Stomach (tissue), 9 donors: ENCODE data around the gene BCAP31. TPM values are rescaled to one million over a fixed set of nuclear protein-coding genes. Genes with fewer than 3 reads are reported as not detected.
"Not testable (repeated sequence)": the region's sequence is repeated elsewhere in the genome, so short reads cannot be mapped to it uniquely, and the experiment has no call there.

Source experiments
- DNase-seq, 2 donors: peaks; one replicate each; pipeline versions ENCODE4 v3.0.0 to v3.0.0-alpha.2; 2013 to 2019
- H3K27ac ChIP-seq, 5 donors: fragments of 200-600 bp in 4 of 5; sonication (generic) in 4 of 5; one replicate each; pipeline ENCODE4 v1.5.1; 2013 to 2019; ENCODE audit warnings: mild to moderate bottlenecking in 1 of 5, moderate library complexity in 1 of 5
- H3K27me3 ChIP-seq, 3 donors: fragments of 200-600 bp; sonication (generic); one replicate each; pipeline ENCODE4 v1.5.1; 2017 to 2019; ENCODE audit warnings: mixed run types in 1 of 3
- H3K36me3 ChIP-seq, 4 donors: fragments of 200-600 bp; sonication (generic); 1 replicate in 3 of 4; 2 replicates in 1 of 4; pipeline ENCODE4 v1.5.1; 2016 to 2019
- H3K4me1 ChIP-seq, 4 donors: fragments of 200-600 bp; sonication (generic); one replicate each; pipeline ENCODE4 v1.5.1; 2016 to 2019
- H3K4me3 ChIP-seq, 4 donors: fragments of 200-600 bp; sonication (generic) in 3 of 4; one replicate each; pipeline ENCODE4 v1.5.1; 2016 to 2019; ENCODE audit warnings: mild to moderate bottlenecking in 1 of 4
- H3K9me3 ChIP-seq, 4 donors: fragments of 200-600 bp; sonication (generic); one replicate each; pipeline ENCODE4 v1.5.1; 2016 to 2019
- CTCF ChIP-seq, 7 experiments: fragments of 450-650 bp in 4 of 7; fragments of 200-600 bp in 3 of 7; sonication (generic) in 3 of 7; IDR thresholded peaks; one replicate each; pipeline ENCODE4 v1.5.1; 2016 to 2019; ENCODE audit warnings: antibody characterized with exemption in 7 of 7, control low read depth in 2 of 7, mild to moderate bottlenecking in 1 of 7
- EP300 ChIP-seq: sonication (generic); formaldehyde crosslinking; IDR thresholded peaks from one replicate; pipeline ENCODE4 v1.6.1; 2017; ENCODE audit warnings: antibody characterized with exemption
- POLR2A ChIP-seq, 4 donors: fragments of 450-650 bp; IDR thresholded peaks; one replicate each; pipeline ENCODE4 v1.6.1; 2016; ENCODE audit warnings: antibody characterized with exemption in 4 of 4, control low read depth in 2 of 4, mild to moderate bottlenecking in 1 of 4, moderate library complexity in 1 of 4
- POLR2AphosphoS5 ChIP-seq, 3 donors: sonication (generic); formaldehyde crosslinking; IDR thresholded peaks; one replicate each; pipeline ENCODE4 v1.6.1; 2016; ENCODE audit warnings: antibody characterized with exemption in 3 of 3
- WGBS, 5 donors: extraction: QIAGEN DNeasy Blood & Tissue Kit in 3 of 5; methylation state at CpG; one replicate each; pipeline versions ENCODE4 v1.1.5 to v1.1.7; 2013 to 2018; 5-methylcytosine and 5-hydroxymethylcytosine counted together
- intact Hi-C: fragments of 100-400 bp; cut with DNase I; formaldehyde crosslinking; loops from one replicate; pipeline ENCODE4 v1.15.1; 2023; ENCODE audit warnings: low total_unique reads
- polyA plus RNA-seq, 3 donors: library from polyadenylated mRNA; stranded (reverse); fragments of 200-250 nt; gene quantifications; one replicate each; pipeline ENCODE4 v1.2.3, GENCODE V29; 2013
- total RNA-seq, 5 donors: library from RNA; depleted of rRNA; stranded (reverse); fragments of >200 nt; gene quantifications; one replicate each; pipeline versions ENCODE4 v1.1.0 to v1.2.3, GENCODE V29; 2014 to 2016
- donor health status: healthy with polysubstance abuse.
- donor health status: Bipolar disorder and iron deficiency.
- donor health status: healthy.

BCAP31 gene
- total and polyA plus RNA-seq, 8 donors, result 0.58 to 156 (median 82.0) TPM

- TF ChIP-seq CTCF (IDR thresholded peaks at IDR 0.05) (no peak), POLR2AphosphoS5 (IDR thresholded peaks at IDR 0.05) (no peak), POLR2A (IDR thresholded peaks at IDR 0.05) (no peak), EP300 (no peak)
- Histone ChIP-seq H3K36me3 (peaks cover 0 to 73% (median 66%) of the 10 kb centered on the region in 4 donors), H3K27ac (peak overlapping the region in 1 of 5 donors; percentile 63), H3K27me3 (no peaks in the 10 kb centered on the region), H3K4me3 (no peak overlapping the region), H3K4me1 (peaks cover 6 to 39% (median 25%) of the 10 kb centered on the region in 4 donors), H3K9me3 (no peaks in the 10 kb centered on the region)
- DNase-seq, result no peak
- intact Hi-C loops, result no loop called here
- 69 to 90% (median 81%) methylated on average over 3 to 6 of the region's 6 CpGs for WGBS, 5 donors
Observed at GRCh38 chrX:153700967-153701366, 23.2 kb downstream of the BCAP31 start.

GRCh38 chrX:153700376-153700945 lies 23.7 kb downstream of the BCAP31 start:
- WGBS, 5 donors, result 65 to 84% (median 72%) methylated on average over 14 to 15 of the region's 15 CpGs

GRCh38 chrX:153699784-153700371 lies 24.3 kb downstream of the BCAP31 start:
- H3K36me3 ChIP-seq, result peaks cover 0 to 80% (median 67%) of the 10 kb centered on the region in 4 donors
- DNase-seq, result peak in 1 of 2 donors; percentile 53
- not testable (repeated sequence) for H3K27me3 ChIP-seq

More at GRCh38 chrX:153700376-153700945, 23.7 kb downstream of the BCAP31 start:
- Histone ChIP-seq H3K4me1 (peaks cover 6 to 39% (median 23%) of the 10 kb centered on the region in 4 donors), H3K27me3 (no peaks in the 10 kb centered on the region), H3K27ac (peak overlapping the region in 3 of 5 donors; percentile 42 to 63 (median 54)), H3K9me3 (no peaks in the 10 kb centered on the region), H3K4me3 (no peak overlapping the region), H3K36me3 (peaks cover 0 to 77% (median 67%) of the 10 kb centered on the region in 4 donors)
- no peak for DNase-seq
- no peak for TF ChIP-seq POLR2A (IDR thresholded peaks at IDR 0.05)
- TF ChIP-seq POLR2AphosphoS5 (IDR thresholded peaks at IDR 0.05), result no peak
- no peak for TF ChIP-seq EP300
- no peak for TF ChIP-seq CTCF (IDR thresholded peaks at IDR 0.05)
- intact Hi-C loops, result no loop called here

GRCh38 chrX:153699210-153699783 lies 24.9 kb downstream of the BCAP31 start:
- WGBS, 5 donors, result 71 to 82% (median 78%) methylated on average over 9 to 16 of the region's 16 CpGs
- Histone ChIP-seq H3K36me3 (peaks cover 0 to 80% (median 66%) of the 10 kb centered on the region in 4 donors), H3K27ac (peak overlapping the region in 4 of 5 donors; percentile 41 to 51 (median 43)), H3K4me1 (peaks cover 6 to 39% (median 22%) of the 10 kb centered on the region in 4 donors)
- H3K27me3 ChIP-seq, H3K9me3 ChIP-seq, H3K4me3 ChIP-seq, intact Hi-C loops: not testable (repeated sequence)
- peak in 1 of 2 donors; percentile 38 for DNase-seq

More at GRCh38 chrX:153699784-153700371, 24.3 kb downstream of the BCAP31 start:
- intact Hi-C loops, H3K9me3 ChIP-seq, H3K4me3 ChIP-seq: not testable (repeated sequence)
- Histone ChIP-seq H3K4me1 (peaks cover 6 to 39% (median 22%) of the 10 kb centered on the region in 4 donors), H3K27ac (peak overlapping the region; percentile 41 to 63 (median 44))
- WGBS, 5 donors, result 46 to 68% (median 52%) methylated on average over 8 to 18 of the region's 18 CpGs

- H3K4me1 ChIP-seq, result peaks cover 0 to 28% (median 15%) of the 10 kb centered on the region in 4 donors
- DNase-seq, result no peak
- H3K9me3 ChIP-seq, result no peaks in the 10 kb centered on the region
- TF ChIP-seq EP300 (no peak), POLR2AphosphoS5 (IDR thresholded peaks at IDR 0.05) (no peak), CTCF (IDR thresholded peaks at IDR 0.05) (no peak), POLR2A (IDR thresholded peaks at IDR 0.05) (no peak)
- H3K36me3 ChIP-seq, result peaks cover 0 to 73% (median 59%) of the 10 kb centered on the region in 4 donors
- intact Hi-C loops, result no loop called here
- no peak overlapping the region for H3K4me3 ChIP-seq
- H3K27me3 ChIP-seq, result no peaks in the 10 kb centered on the region
- no peak overlapping the region for H3K27ac ChIP-seq
- 87 to 94% (median 89%) methylated on average over 9 to 14 of the region's 16 CpGs for WGBS, 5 donors
Observed at GRCh38 chrX:153697924-153698865, 26.0 kb downstream of the BCAP31 start.

- H3K27ac ChIP-seq, H3K27me3 ChIP-seq, H3K4me3 ChIP-seq, intact Hi-C loops, H3K9me3 ChIP-seq, DNase-seq: not testable (repeated sequence)
- Histone ChIP-seq H3K36me3 (peaks cover 0 to 63% (median 50%) of the 10 kb centered on the region in 4 donors), H3K4me1 (peaks cover 0 to 19% (median 9%) of the 10 kb centered on the region in 4 donors)
- 86 to 95% (median 93%) methylated on average over 14 to 16 of the region's 16 CpGs for WGBS, 5 donors
Observed at GRCh38 chrX:153696986-153697722, 27.0 kb downstream of the BCAP31 start.

- peaks cover 0 to 57% (median 44%) of the 10 kb centered on the region in 4 donors for H3K36me3 ChIP-seq
- H3K4me3 ChIP-seq, H3K27me3 ChIP-seq, intact Hi-C loops, H3K27ac ChIP-seq, H3K9me3 ChIP-seq, DNase-seq: not testable (repeated sequence)
- WGBS, 5 donors, result 77 to 91% (median 84%) methylated on average over 7 to 10 of the region's 10 CpGs
- H3K4me1 ChIP-seq, result peaks cover 0 to 19% (median 8%) of the 10 kb centered on the region in 4 donors
Observed at GRCh38 chrX:153696538-153696937, 27.6 kb downstream of the BCAP31 start.
